GM18873 (cell line): Measurements from ENCODE around the gene PSMB4.
"Not testable (repeated sequence)": the region's sequence is repeated elsewhere in the genome, so short reads cannot be mapped to it uniquely, and the experiment has no call there.

ENCODE experiments used
- ATAC-seq: cut with Tn5 transposase; IDR thresholded peaks from one replicate; pipeline ENCODE4 v1.9.1; 2021; ENCODE audit warnings: mild to moderate bottlenecking, moderate library complexity, moderate number of reproducible peaks; ENCODE audit not compliant: unreplicated experiment, low FRiP score

PSMB4 gene

GRCh38 chr1:151435174-151435573 lies 35.8 kb downstream of the PSMB4 start:
- no peak for ATAC-seq

- ATAC-seq, result no peak
Measured at GRCh38 chr1:151436985-151437384, 37.6 kb downstream of the PSMB4 start.

- not testable (repeated sequence) for ATAC-seq
Measured at GRCh38 chr1:151437396-151437795, 38.0 kb downstream of the PSMB4 start.

- ATAC-seq, result no peak
Measured at GRCh38 chr1:151443846-151444782, 44.7 kb downstream of the PSMB4 start.

GRCh38 chr1:151444783-151445177 lies 45.4 kb downstream of the PSMB4 start:
- no peak for ATAC-seq

- ATAC-seq, result no peak
Measured at GRCh38 chr1:151447696-151448095, 48.3 kb downstream of the PSMB4 start.
